HPDE6-E6E7 (cell line): ENCODE data around the gene RNPEPL1.
"Not testable (repeated sequence)": the region's sequence is repeated elsewhere in the genome, so short reads cannot be mapped to it uniquely, and the experiment has no call there.

ENCODE experiments used
- DNase-seq: peaks from one replicate; pipeline ENCODE4 v3.0.0; 2011; ENCODE audit warnings: missing footprints; ENCODE audit errors: extremely low spot score

The RNPEPL1 gene

GRCh38 chr2:240538031-240538780 lies 30.1 kb upstream of the RNPEPL1 start:
- no peak for DNase-seq

DNA sequence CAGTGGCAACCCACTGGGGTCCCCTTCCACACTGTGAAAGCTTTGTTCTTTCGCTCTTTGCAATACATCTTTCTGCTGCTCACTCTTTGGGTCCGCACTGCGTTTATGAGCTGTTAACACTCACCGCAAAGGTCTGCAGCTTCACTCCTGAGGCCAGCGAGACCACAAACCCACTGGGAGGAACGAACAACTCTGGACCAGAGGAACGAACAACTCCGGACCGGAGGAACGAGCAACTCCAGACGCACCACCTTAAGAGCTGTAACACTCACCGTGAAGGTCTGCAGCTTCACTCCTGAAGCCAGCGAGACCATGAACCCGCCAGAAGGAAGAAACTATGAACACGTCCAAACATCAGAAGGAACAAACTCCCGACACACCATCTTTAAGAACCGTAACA lies 29.2 kb upstream of the RNPEPL1 start:
- not testable (repeated sequence) for DNase-seq

GRCh38 chr2:240539906-240540305 lies 28.4 kb upstream of the RNPEPL1 start:
- no peak for DNase-seq

GRCh38 chr2:240551288-240551687 lies 17.0 kb upstream of the RNPEPL1 start:
- no peak for DNase-seq

- no peak for DNase-seq
Observed at GRCh38 chr2:240551811-240552210, 16.5 kb upstream of the RNPEPL1 start.

DNA sequence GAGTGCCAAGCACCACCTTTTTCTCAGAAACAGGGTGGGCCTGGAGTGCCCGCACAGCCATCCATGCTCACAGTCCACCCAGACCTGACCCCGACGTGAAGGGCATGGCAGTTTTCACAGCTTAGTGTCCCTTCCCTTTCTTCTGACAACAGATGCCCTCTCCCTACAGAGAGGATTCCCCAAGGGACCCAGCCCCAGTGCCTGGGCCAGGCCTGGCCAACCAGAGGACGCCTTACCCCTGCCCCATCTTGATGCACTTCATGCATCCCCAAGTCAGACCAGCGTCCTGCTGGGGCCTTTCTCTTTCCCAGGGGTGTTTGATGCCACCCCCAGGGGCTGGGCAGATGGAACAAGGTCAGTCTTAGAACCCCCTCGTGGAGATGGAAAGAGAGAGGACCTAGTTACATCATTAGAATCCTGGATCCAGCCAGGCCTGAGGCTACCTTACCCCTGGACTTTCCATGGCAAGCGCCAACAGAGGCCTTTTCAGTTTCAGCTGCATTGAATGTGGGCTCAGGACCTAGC lies 14.3 kb upstream of the RNPEPL1 start:
- no peak for DNase-seq

DNA sequence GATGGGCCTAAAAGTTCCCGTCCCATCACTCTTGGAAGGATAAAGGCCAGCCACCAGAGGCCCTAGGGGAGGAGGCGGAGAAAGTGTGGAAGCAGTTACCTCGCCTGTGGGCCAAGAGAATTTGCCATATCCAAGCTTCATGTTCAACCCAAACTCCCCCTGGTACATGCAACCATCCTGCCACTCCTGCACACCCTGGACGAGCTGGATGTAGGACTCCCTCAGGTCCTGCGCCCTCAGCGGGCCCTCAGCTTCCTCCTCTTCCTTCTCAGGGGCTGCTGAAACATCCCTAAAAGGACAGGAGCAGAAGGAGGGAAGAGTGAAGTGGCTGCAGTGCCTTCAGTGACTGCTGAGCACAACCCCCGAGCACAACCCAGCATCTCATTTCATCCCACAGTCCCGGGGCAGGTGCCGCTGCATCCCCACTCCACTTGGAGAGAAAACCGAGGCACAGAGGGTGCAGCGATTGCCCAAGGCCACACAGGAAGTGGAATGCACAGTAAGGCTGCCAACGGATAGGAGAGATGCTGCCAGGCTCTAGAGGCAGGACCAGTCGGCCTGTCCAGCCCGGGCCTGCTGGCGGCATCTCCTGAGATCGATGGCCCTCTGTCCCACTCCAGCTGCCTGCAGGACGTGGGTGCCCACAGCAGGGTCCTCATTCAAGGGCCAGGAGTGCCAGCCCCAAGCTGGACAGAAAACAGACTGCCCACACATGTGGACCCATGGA lies 13.4 kb upstream of the RNPEPL1 start:
- DNase-seq: no peak

DNA sequence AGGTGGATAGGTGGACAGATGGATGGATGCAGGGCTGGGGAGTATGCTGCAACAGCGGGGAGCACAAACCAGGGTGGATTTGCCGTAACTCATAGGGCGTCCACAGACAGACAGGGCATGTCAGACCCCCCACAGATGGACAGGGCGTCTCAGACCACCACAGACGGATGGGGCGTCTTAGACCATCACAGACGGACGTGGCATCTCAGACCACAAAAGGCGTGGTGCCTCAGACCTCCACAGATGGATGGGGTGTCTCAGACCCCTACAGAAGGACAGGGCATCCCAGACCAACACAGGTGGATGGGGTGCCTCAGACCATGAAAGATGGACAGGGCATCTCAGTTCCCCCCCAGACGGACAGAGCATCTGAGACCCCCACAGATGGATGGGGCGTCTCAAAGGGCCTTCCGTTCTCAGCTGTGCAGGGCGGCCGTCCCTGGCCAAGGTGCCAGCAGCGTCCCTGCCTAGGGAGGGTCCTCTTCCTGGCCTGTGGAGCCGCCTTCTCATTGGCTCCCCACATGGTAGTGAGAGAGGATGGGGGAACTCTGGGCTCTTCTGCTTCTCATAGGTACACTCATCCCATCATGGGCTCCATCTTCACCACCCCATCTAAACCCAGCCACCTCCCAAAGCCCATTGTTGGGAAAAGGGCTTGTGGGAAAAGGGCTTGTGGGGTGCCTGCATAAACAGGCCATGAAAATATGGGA lies 12.6 kb upstream of the RNPEPL1 start:
- DNase-seq: no peak

DNA sequence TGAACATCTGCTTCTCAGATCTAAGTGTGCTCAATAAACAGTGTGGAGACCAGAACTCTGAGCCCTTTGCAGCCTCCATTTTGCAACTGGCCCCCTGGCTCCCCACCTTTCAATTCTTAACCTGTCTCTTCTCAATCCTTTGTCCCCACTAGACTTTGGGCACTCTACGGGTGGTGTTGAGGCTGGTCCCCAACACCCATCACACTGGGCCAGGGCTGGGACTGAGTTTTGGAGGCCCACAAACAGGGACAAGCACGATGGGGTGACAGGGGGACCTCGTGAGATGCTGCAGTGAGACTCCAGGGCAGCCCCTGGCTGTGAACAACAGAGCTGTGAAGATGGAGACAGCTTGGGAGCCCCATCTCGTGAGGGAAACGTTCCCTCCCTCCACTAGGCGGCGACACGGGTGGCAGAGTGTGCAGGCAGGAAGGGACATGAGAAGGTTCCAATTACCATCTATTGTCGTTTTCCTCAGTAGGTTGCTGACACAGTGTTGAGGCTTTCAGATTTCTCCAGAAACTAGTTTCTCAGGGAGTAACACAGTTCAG lies 11.7 kb upstream of the RNPEPL1 start:
- DNase-seq: peak; percentile 54

- DNase-seq: no peak
Observed at GRCh38 chr2:240557101-240557751, 11.1 kb upstream of the RNPEPL1 start.

DNA sequence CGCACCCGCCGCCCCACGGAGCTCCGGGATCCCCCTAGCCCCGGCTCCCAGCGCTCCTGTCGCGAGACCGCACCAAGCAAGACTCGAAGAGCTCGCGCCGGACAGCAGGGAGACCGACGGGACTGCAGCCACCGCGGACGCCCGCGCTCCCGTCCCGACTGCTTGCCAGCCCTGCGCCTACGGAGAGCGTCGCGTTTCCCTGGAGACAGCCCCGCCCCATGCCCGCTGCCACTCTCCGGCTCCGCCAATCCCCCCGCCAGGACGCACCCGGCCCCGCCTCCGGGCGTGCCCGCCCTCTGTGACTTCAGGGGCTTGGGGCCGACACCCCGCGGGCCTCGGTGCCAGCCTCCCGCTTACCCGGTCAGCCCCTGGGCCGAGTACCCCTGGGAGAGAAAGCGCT lies 10.5 kb upstream of the RNPEPL1 start, which contains the start of gene ANKMY1:
TSS of gene ANKMY1 (minus strand) at position 181 of the 400 bp plus-strand sequence. CDS start 653 bp downstream, outside the sequence.
- peak; percentile 93 for DNase-seq

GRCh38 chr2:240558236-240558761 lies 10.0 kb upstream of the RNPEPL1 start:
- no peak for DNase-seq

- DNase-seq: no peak
Observed at GRCh38 chr2:240559286-240559685, 9.0 kb upstream of the RNPEPL1 start.

- DNase-seq: peak; percentile 80
Observed at GRCh38 chr2:240560084-240560479, 8.2 kb upstream of the RNPEPL1 start, which contains the start of gene DUSP28. DUSP28 (plus strand) TSS chr2:240560357; CDS start chr2:240560685, 328 bp downstream.

- DNase-seq: peak; percentile 65
Observed at GRCh38 chr2:240560480-240561324, 7.6 kb upstream of the RNPEPL1 start.

DNA sequence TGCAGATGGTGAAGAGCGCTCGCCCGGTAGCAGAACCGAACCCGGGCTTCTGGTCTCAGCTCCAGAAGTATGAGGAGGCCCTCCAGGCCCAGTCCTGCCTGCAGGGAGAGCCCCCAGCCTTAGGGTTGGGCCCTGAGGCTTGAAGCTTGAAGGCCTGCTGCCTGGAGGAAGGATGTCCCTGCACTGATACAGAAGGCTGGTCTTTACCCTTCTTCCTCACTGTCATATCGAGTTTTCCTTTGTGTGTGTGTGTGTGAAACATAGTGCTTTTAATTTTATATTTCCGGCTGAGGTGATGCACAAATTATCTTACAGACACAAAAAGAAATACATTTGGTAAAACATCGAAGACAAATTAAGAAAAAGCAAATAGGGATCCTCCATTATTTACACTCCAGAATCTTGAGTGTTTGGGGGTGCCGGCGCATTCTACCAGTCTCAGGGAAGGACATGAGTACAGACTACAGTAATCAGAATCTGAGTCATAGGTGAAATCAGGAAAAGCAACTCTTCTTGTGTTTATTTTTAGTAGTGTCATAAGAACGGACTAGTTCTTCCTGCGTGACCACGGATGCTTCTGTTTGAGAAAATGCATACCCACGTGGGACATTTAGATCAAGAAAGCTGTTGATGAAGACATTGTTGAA lies 6.8 kb upstream of the RNPEPL1 start:
- DNase-seq: no peak

GRCh38 chr2:240563231-240563630 lies 5.1 kb upstream of the RNPEPL1 start:
- DNase-seq: not testable (repeated sequence)

GRCh38 chr2:240563951-240564560 lies 4.2 kb upstream of the RNPEPL1 start:
- no peak for DNase-seq
